GM06990 (cell line): ENCODE results near the gene RAD51C.
A peak's percentile ranks its signal among the peaks of the same experiment; 100 is the strongest.

Experiments
- DNase-seq: peaks from one replicate; pipeline ENCODE4 v3.0.0-alpha.2; 2011; ENCODE audit not compliant: insufficient read length; ENCODE audit errors: extremely low read depth
- H3K27me3 ChIP-seq: replicated peaks from 2 replicates; pipeline ENCODE4 v1.6.0; 2011; ENCODE audit warnings: low read length; ENCODE audit not compliant: control insufficient read depth, insufficient read depth
- H3K36me3 ChIP-seq: 2 replicates; pipeline ENCODE4 v1.5.1; 2011; ENCODE audit warnings: low read length; ENCODE audit not compliant: control insufficient read depth, insufficient read depth
- H3K4me3 ChIP-seq: replicated peaks from 2 replicates; pipeline ENCODE4 v1.5.1; 2011; ENCODE audit warnings: low read depth, mild to moderate bottlenecking, control low read depth, low read length
- TF ChIP-seq, protein P1 (sequence below): IDR thresholded peaks from 2 replicates; pipeline ENCODE4 v1.5.1; 2011; ENCODE audit warnings: low read length, control low read depth, mild to moderate bottlenecking, inconsistent platforms; ENCODE audit not compliant: insufficient read depth, poor library complexity, severe bottlenecking

Gene RAD51C

DNA sequence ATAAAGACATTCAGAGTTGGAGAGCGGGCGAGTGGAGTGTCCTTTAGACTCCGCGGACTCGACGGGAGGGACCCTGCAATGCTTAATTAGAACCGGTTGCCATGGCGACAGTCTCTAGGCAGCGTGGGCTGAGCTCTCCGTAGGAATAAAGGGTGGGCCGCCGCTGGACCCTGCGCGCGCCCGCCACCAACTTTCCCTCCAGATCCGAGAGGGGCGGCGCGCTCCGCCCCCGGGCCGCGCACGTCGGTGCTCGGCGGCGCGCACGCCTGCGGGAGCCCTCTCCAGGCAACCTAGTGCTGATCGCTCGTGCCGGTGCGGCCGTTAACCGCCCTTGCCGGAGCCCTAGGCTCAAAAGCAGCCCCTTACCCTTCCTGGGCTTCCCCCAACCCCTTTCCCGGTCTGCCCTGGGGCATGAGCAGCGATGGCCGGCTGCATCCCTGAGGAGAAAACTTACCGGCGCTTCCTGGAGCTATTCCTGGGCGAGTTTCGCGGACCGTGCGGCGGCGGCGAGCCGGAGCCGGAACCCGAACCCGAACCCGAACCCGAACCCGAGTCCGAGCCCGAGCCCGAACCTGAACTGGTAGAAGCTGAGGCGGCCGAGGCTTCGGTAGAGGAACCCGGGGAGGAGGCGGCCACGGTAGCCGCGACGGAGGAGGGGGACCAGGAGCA lies 63.3 kb downstream of the RAD51C start, which contains the start of gene PPM1E:
Gene PPM1E (plus strand): TSS at position 278 of the 669 bp plus-strand sequence.
- peak; percentile 85 for DNase-seq
- Histone ChIP-seq H3K36me3 (no peaks in the 10 kb centered on the region), H3K4me3 (peak within 1 kb of the TSS; percentile 62), H3K27me3 (peaks cover 4% of the 10 kb centered on the region)
- TF ChIP-seq, protein P1, sequence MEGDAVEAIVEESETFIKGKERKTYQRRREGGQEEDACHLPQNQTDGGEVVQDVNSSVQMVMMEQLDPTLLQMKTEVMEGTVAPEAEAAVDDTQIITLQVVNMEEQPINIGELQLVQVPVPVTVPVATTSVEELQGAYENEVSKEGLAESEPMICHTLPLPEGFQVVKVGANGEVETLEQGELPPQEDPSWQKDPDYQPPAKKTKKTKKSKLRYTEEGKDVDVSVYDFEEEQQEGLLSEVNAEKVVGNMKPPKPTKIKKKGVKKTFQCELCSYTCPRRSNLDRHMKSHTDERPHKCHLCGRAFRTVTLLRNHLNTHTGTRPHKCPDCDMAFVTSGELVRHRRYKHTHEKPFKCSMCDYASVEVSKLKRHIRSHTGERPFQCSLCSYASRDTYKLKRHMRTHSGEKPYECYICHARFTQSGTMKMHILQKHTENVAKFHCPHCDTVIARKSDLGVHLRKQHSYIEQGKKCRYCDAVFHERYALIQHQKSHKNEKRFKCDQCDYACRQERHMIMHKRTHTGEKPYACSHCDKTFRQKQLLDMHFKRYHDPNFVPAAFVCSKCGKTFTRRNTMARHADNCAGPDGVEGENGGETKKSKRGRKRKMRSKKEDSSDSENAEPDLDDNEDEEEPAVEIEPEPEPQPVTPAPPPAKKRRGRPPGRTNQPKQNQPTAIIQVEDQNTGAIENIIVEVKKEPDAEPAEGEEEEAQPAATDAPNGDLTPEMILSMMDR = no peak

DNA sequence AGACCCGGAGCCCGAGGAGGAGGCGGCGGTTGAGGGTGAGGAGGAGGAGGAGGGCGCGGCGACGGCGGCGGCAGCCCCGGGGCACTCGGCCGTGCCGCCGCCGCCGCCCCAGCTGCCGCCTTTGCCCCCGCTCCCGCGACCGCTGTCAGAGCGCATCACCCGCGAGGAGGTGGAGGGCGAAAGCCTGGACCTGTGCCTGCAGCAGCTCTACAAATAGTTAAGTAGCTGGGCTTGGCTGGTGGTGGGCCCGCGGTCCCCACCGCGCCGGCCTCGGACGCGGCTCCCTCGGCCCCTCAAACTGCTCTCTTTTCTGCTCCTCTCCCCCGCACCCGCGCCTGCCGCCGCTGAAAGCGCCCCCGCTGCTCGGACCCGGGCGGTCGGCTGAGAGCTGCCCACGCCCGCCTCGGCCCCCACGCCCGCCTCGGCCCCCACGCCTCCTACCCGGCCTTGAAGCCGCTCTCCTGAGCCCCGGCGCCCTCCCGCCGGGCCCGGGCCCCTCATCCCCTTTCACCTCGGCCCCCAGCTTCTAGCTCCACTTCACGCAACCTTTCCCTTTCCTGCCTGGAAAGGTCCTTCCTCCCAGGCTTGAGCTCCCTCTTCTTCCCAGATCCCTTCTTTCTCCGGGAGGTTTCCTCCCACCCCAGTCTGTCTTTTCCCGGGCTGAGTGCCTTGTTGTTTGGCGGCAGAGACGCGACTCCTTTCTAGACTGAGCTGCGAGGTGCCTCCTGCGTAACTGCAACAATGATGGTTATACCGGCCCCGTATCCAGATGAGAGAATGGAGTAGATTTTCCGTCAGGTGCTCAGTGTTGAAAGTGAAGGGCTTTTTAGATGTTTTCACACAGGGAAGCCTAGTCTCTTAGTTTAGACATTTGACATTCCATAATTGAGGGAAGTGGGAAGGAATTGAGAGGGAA lies 64.1 kb downstream of the RAD51C start:
- TF ChIP-seq, protein P1 = no peak
- Histone ChIP-seq H3K27me3 (peaks cover 4% of the 10 kb centered on the region), H3K36me3 (no peaks in the 10 kb centered on the region), H3K4me3 (peak overlapping the region; percentile 62)
- DNase-seq = peak; percentile 48

DNA sequence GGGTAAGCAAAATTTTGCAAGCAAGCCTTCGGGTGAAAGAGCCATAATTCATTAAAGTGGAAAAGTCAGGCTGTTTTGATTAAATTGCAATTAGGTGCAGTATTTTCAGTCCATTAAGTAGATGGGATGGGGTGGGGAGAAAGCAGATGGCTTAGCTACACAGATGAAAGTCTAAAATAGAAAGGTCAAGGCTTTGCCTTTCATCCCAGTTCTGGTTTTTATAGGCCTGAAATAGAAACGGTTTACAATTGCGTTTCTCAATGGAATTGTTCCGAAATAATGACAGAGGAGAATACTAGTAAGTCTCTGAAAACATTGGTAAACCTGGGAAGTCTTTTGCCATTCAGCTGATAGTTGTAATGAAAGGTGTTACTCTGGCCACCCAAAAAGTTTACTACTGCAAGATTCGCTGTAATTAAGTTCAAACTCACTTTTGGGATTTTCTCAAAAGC lies 64.8 kb downstream of the RAD51C start:
- TF ChIP-seq, protein P1 = no peak
- DNase-seq = no peak
- Histone ChIP-seq H3K4me3 (no peak overlapping the region), H3K36me3 (no peaks in the 10 kb centered on the region), H3K27me3 (peaks cover 4% of the 10 kb centered on the region)

DNA sequence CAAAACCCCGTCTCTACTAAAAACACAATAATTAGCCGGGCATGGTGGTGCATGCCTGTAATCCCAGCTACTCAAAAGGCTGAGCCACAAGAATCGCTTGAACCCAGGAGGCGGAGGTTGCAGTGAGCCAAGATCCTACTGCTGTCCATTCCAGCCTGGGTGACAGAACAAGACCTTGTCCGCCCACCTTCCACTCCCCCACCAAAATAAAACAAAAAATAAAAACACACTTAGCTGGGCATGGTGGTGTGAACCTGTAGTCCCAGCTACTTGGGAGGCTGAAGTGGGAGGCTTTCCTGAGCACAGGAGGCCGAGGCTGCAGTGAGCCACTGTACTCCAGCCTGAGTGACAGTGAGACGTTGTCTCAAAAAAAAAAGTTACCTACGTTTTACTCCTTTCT lies 66.5 kb downstream of the RAD51C start:
- no peaks in the 10 kb centered on the region for H3K36me3 ChIP-seq
- no peak overlapping the region for H3K4me3 ChIP-seq
- DNase-seq = no peak
- peaks cover 4% of the 10 kb centered on the region for H3K27me3 ChIP-seq
- TF ChIP-seq, protein P1 = no peak

DNA sequence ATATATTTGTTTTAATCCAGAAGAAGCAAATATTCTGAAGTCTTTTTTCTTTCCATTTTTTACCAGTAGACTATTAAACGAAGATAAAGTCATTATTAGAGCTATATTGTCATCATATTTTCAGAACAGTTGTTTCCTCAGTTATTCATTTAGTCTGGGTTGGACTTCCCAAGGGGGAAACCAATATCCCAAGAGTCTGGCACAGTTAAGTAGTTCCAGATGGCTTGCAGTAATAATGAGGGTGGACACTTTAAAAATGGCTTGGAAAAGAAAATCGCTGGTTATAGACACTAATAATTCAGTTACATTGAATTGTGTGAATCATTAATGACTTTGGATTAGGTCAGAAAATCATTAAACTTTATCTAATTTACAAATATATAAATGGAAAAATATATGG lies 67.1 kb downstream of the RAD51C start:
- DNase-seq = no peak
- no peak overlapping the region for H3K4me3 ChIP-seq
- TF ChIP-seq, protein P1 = no peak
- peaks cover 4% of the 10 kb centered on the region for H3K27me3 ChIP-seq
- no peaks in the 10 kb centered on the region for H3K36me3 ChIP-seq
